Mucosa of gallbladder (tissue), 1 donor: ENCODE data around the gene HBS1L. TPM values are rescaled to one million over a fixed set of nuclear protein-coding genes. Genes with fewer than 3 reads are reported as not detected.

Experiments used
- DNase-seq: peaks from one replicate; pipeline ENCODE4 v3.0.0-alpha.2; 2020; ENCODE audit warnings: low spot score
- total RNA-seq: library from RNA; stranded (reverse); gene quantifications from one replicate; pipeline ENCODE4 v1.2.1, GENCODE V29; 2021
- donor health status: DM: no; HTN: no; CAD: no.

HBS1L gene
- total RNA-seq, 1 donor from 2014 or later = 46.8 TPM

DNA sequence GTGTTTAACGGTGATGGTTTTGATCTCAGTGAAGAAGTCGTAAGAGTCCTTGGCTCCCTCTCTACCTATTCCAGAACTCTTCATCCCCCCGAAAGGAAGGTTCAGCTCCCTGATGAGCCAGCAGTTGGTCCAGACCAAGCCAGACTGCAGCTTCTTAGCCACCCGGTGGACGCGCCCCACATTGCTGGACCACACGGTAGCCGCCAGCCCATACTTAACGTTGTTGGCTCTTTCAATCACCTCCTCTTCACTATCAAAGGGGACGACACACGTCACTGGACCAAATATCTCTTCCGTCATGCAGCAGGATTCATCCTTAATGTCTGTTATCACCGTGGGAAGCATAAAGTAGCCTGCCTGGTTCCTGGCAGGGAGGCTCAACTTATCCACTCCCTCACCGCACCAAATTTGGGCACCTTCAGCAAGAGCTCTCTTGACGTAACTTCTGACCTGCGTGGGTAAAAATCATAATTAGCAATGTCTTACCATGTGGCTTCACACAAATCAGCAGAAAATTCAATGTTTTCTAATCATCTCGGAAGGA is 136.1 kb downstream of the HBS1L start:
- no peak for DNase-seq

DNA sequence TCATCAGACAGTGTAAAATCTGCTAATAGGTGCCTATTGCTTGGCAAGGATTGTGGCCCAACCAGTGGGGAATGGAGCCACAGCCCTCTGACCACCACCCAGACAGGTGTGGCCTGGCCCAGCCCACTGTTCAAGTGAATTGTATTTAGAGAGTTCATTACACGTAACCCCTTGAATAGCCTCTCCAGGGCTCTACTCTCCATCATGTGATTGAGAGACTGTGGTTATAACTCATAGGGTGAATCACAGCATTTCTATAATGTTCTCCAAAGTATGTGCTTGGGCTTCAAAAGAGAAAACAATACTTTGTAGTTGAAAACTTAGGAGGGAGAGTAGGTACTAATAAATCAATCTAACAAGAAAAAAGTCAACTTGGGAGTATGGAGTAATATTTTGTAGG is 143.1 kb downstream of the HBS1L start:
- DNase-seq = no peak

DNA sequence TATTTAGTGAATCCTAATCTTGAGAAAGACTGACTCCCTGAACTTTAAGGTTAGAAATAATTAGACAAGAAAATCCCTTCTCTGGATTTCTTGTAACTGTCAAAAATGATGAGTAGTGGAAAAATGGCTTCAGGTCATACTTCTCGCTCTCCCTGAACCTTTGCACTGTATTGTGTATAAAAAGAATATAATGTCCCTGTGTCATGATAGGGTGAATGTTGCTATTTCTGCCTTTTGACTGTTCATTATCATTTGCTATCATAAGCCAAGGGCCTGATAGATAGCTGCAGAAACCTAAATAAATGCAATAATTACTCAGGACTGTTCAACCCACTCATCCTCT is 144.1 kb downstream of the HBS1L start:
- no peak for DNase-seq

Other genes starting within 250 kb of the HBS1L start
- gene ALDH8A1, start 104.7 kb downstream of the HBS1L start, total RNA-seq = 1.0 TPM
- gene MYB, start 126.5 kb upstream of the HBS1L start, total RNA-seq = 2.0 TPM